Left kidney (tissue), 2 donors: ENCODE measurements around the gene TRIM46. TPM values are rescaled to one million over a fixed set of nuclear protein-coding genes. Genes with fewer than 3 reads are reported as not detected.

Experiments used
- DNase-seq: peaks from one replicate; pipeline ENCODE4 v3.0.0-alpha.2; 2013
- polyA plus RNA-seq: library from polyadenylated mRNA; unstranded; fragments of 120-200 nt; gene quantifications from one replicate; pipeline ENCODE4 v1.2.1, GENCODE V29; 2013; ENCODE audit not compliant: insufficient read length

Gene TRIM46
- polyA plus RNA-seq, 1 donor, result 4.4 TPM

- no peak for DNase-seq
These were observed 1.6 kb upstream of the TRIM46 start for GRCh38 chr1:155171836-155172731.

GRCh38 chr1:155172732-155173477 is 744 bp upstream of the TRIM46 start, which contains the start of gene KRTCAP2:
Gene KRTCAP2, minus strand, starts transcription at chr1:155173304. Its CDS starts 80 bp downstream, at chr1:155173224.
- peak; percentile 96 for DNase-seq

GRCh38 chr1:155174324-155175280 is 953 bp downstream of the TRIM46 start:
- DNase-seq, result no peak

GRCh38 chr1:155175281-155175926 is 1.8 kb downstream of the TRIM46 start:
- no peak for DNase-seq

GRCh38 chr1:155175927-155176371 is 2.3 kb downstream of the TRIM46 start:
- DNase-seq, result no peak

- DNase-seq, result no peak
These were observed 3.0 kb downstream of the TRIM46 start for GRCh38 chr1:155176544-155177071.

GRCh38 chr1:155177192-155177917 is 3.7 kb downstream of the TRIM46 start:
- no peak for DNase-seq

- no peak for DNase-seq
These were observed 4.3 kb downstream of the TRIM46 start for GRCh38 chr1:155177918-155178281.

- DNase-seq, result no peak
These were observed 4.9 kb downstream of the TRIM46 start for GRCh38 chr1:155178441-155179111.

GRCh38 chr1:155179112-155180031 is 5.7 kb downstream of the TRIM46 start:
- no peak for DNase-seq

GRCh38 chr1:155181371-155182051 is 7.9 kb downstream of the TRIM46 start:
- DNase-seq, result no peak

- no peak for DNase-seq
These were observed 8.5 kb downstream of the TRIM46 start for GRCh38 chr1:155182052-155182550.

- DNase-seq, result no peak
These were observed 10.1 kb downstream of the TRIM46 start for GRCh38 chr1:155183775-155184221.

- DNase-seq, result no peak
These were observed 10.7 kb downstream of the TRIM46 start for GRCh38 chr1:155184351-155184811.

- no peak for DNase-seq
These were observed 11.5 kb downstream of the TRIM46 start for GRCh38 chr1:155184835-155185782.

- no peak for DNase-seq
These were observed 12.1 kb downstream of the TRIM46 start for GRCh38 chr1:155185783-155186066.
